Progenitor cell of endocrine pancreas (in vitro differentiated cells): ENCODE data around the gene NRG2. TPM values are rescaled to one million over a fixed set of nuclear protein-coding genes. Genes with fewer than 3 reads are reported as not detected.

Experiments used
- DNase-seq: peaks from one replicate; pipeline ENCODE4 v3.0.0; 2021; ENCODE audit warnings: low spot score; ENCODE audit not compliant: unreplicated experiment
- H3K27ac Mint-ChIP-seq: 2 replicates; pipeline ENCODE4 v1.8.0; 2021; ENCODE audit warnings: mild to moderate bottlenecking, moderate library complexity, mixed read lengths
- H3K27me3 Mint-ChIP-seq: 2 replicates; pipeline ENCODE4 v1.8.0; 2021; ENCODE audit warnings: mixed read lengths
- H3K36me3 Mint-ChIP-seq: 2 replicates; pipeline ENCODE4 v1.8.0; 2022; ENCODE audit warnings: mixed read lengths; ENCODE audit not compliant: insufficient read depth
- H3K4me1 Mint-ChIP-seq: 2 replicates; pipeline ENCODE4 v1.8.0; 2021; ENCODE audit warnings: low read depth, mixed read lengths
- H3K4me3 Mint-ChIP-seq: 2 replicates; pipeline ENCODE4 v1.8.0; 2021; ENCODE audit warnings: low read depth, mild to moderate bottlenecking, moderate library complexity, mixed read lengths
- H3K9me3 Mint-ChIP-seq: 2 replicates; pipeline ENCODE4 v1.8.0; 2021; ENCODE audit warnings: low read depth, mixed read lengths
- total RNA-seq: library from RNA; stranded (reverse); gene quantifications from 2 replicates; pipeline ENCODE4 v1.2.1, GENCODE V29; 2021
- TF ChIP-seq, protein P1 (sequence below): fragments of 200-600 bp; sonication (generic); IDR thresholded peaks from one replicate; pipeline ENCODE4 v1.5.0; 2021; ENCODE audit warnings: antibody characterized with exemption, mild to moderate bottlenecking; ENCODE audit not compliant: unreplicated experiment

The NRG2 gene
- total RNA-seq, 1 donor from 2014 or later = 5.5 TPM

DNA sequence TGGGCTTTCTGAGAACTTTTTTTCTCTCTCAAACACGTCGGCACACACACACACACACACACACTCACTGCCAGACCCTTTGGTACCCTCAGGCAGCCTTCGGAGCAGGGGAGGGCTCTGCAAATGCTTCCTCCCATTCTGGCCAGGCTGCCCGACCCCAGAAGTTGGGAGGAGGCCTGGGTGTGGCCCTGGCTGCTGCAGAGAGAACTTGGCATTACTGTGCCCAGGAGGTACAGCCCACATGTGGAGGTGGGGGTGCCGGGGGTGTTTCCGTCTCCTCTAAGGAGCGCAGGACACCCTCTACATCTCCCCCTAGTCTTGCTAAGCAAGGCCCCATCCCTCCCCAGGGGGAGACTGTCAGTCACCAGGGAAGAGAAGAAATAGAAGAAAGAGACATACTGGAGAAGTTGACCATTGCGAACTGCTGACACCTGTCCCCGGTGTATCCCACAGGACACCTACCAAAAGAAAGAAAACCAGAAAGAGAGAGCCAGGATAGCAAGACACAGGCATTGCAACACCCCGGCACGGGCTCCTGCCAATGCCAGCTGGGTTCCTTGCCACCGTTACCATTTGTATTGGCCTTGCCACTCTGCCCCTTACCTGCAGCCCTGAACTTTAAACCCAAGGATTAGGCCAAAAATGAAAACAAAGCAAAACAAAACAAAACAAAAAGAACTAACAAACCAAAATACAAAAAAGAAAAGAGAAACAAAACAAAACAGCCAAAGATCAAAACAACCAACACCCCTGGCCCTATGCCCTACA is 178.2 kb downstream of the NRG2 start:
- Mint-ChIP-seq H3K4me3 (no peak overlapping the region), H3K36me3 (no peaks in the 10 kb centered on the region), H3K9me3 (no peaks in the 10 kb centered on the region), H3K27ac (no peak overlapping the region), H3K27me3 (peaks cover 7% of the 10 kb centered on the region), H3K4me1 (no peaks in the 10 kb centered on the region)
- TF ChIP-seq, protein P1, sequence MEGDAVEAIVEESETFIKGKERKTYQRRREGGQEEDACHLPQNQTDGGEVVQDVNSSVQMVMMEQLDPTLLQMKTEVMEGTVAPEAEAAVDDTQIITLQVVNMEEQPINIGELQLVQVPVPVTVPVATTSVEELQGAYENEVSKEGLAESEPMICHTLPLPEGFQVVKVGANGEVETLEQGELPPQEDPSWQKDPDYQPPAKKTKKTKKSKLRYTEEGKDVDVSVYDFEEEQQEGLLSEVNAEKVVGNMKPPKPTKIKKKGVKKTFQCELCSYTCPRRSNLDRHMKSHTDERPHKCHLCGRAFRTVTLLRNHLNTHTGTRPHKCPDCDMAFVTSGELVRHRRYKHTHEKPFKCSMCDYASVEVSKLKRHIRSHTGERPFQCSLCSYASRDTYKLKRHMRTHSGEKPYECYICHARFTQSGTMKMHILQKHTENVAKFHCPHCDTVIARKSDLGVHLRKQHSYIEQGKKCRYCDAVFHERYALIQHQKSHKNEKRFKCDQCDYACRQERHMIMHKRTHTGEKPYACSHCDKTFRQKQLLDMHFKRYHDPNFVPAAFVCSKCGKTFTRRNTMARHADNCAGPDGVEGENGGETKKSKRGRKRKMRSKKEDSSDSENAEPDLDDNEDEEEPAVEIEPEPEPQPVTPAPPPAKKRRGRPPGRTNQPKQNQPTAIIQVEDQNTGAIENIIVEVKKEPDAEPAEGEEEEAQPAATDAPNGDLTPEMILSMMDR = no peak
- no peak for DNase-seq

DNA sequence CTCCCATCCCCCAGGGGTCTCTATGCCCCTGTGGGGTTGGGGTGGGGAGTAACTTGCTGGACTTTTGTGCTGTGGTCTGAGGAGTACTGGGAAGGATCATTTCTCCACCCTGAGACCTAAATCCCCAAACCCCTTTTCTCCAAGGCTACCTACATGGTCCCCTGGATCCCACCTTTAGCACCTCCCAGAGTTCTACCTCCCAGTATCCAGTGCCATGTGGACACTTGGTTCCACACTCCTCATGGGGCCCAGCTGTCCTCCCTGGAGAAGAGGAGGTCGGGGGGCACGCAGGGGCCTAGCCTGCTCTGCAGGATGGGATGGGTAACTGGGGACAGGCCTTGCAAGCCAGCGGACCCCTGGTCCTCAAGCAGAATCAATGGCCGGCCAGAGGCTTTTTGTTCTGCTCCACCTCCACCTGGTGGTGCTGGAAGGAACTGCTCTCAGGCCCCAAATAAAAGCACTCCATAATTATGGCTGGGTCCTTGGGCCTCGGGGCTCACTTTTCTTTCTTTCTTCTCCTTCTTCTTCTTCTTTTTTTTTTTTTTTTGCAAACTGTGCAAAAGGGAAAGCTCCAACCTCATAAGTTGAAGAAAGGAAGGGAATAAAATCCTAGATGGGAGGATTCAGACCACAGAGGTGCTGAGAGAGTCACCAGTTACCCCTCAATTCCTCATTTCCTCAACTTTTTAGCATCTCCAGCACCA is 179.1 kb downstream of the NRG2 start:
- no peaks in the 10 kb centered on the region for H3K9me3 Mint-ChIP-seq
- no peak overlapping the region for H3K27ac Mint-ChIP-seq
- DNase-seq = peak; percentile 64
- H3K27me3 Mint-ChIP-seq = peaks cover 7% of the 10 kb centered on the region
- no peaks in the 10 kb centered on the region for H3K36me3 Mint-ChIP-seq
- TF ChIP-seq, protein P1 = peak; percentile 81
- no peak overlapping the region for H3K4me3 Mint-ChIP-seq
- no peaks in the 10 kb centered on the region for H3K4me1 Mint-ChIP-seq

- H3K9me3 Mint-ChIP-seq = no peaks in the 10 kb centered on the region
- no peaks in the 10 kb centered on the region for H3K4me1 Mint-ChIP-seq
- H3K27ac Mint-ChIP-seq = no peak overlapping the region
- H3K36me3 Mint-ChIP-seq = no peaks in the 10 kb centered on the region
- TF ChIP-seq, protein P1 = no peak
- DNase-seq = no peak
- peaks cover 7% of the 10 kb centered on the region for H3K27me3 Mint-ChIP-seq
- H3K4me3 Mint-ChIP-seq = no peak overlapping the region
Measured at GRCh38 chr5:139863361-139863760, 179.7 kb downstream of the NRG2 start.

GRCh38 chr5:139862803-139863202 is 180.3 kb downstream of the NRG2 start:
- Mint-ChIP-seq H3K9me3 (no peaks in the 10 kb centered on the region), H3K27me3 (peaks cover 7% of the 10 kb centered on the region), H3K4me1 (no peaks in the 10 kb centered on the region), H3K4me3 (no peak overlapping the region), H3K27ac (no peak overlapping the region), H3K36me3 (no peaks in the 10 kb centered on the region)
- TF ChIP-seq, protein P1 = no peak
- DNase-seq = no peak

DNA sequence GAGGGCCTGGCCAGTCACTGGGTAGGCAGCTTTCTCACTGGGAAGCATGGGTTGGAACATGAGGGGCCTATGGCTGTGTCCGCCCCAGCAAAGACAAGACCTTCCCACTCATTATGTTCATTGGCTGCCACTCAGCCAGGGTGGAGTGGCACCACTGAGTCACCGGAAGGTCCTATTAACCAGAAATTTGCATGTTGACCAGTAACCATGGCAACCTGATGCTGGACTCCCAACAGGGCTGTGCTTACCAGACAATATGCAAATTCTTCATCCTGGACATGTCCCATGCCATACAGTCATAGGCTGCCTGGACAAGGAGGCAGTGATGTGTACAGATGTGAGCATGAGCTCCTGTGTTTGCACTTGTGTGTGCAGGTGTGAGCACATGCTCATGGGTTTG is 180.8 kb downstream of the NRG2 start:
- H3K4me1 Mint-ChIP-seq = no peaks in the 10 kb centered on the region
- no peak for DNase-seq
- H3K9me3 Mint-ChIP-seq = no peaks in the 10 kb centered on the region
- no peak overlapping the region for H3K4me3 Mint-ChIP-seq
- peaks cover 7% of the 10 kb centered on the region for H3K27me3 Mint-ChIP-seq
- H3K36me3 Mint-ChIP-seq = no peaks in the 10 kb centered on the region
- no peak overlapping the region for H3K27ac Mint-ChIP-seq
- TF ChIP-seq, protein P1 = no peak
